K562 (cell line): ENCODE data around the gene SERHL2. TPM values are rescaled to one million over a fixed set of nuclear protein-coding genes. Genes with fewer than 3 reads are reported as not detected.

Experiments used
- BHLHE40 ChIP-seq: IDR thresholded peaks from 2 replicates; pipeline ENCODE4 v1.6.1; 2011; ENCODE audit warnings: low read length, improper control_type of control experiment
- ELF2 ChIP-seq: fragments of 250-450 bp; sonication (Bioruptor Pico); IDR thresholded peaks from 2 replicates; pipeline ENCODE4 v1.5.0; 2021; ENCODE audit warnings: mild to moderate bottlenecking
- FUS ChIP-seq: fragments of 200-400 bp; formaldehyde crosslinking; optimal IDR thresholded peaks from 2 replicates; pipeline ENCODE3; 2017; ENCODE audit warnings: low read depth, low read length
- HNRNPH1 ChIP-seq: fragments of 200-400 bp; formaldehyde crosslinking; optimal IDR thresholded peaks from 2 replicates; pipeline ENCODE3; 2017; ENCODE audit warnings: low read depth, mild to moderate bottlenecking, low read length, moderate library complexity
- KAT7 ChIP-seq: sonication (generic); formaldehyde crosslinking; IDR thresholded peaks from 2 replicates; pipeline ENCODE4 v1.8.0; 2022; ENCODE audit warnings: missing genetic modification reagents, mild to moderate bottlenecking, borderline replicate concordance
- L3MBTL2 ChIP-seq: fragments of 450-650 bp; IDR thresholded peaks from 2 replicates; pipeline ENCODE4 v1.6.1; 2016; ENCODE audit warnings: mild to moderate bottlenecking, moderate library complexity
- MEIS2 ChIP-seq: fragments of 450-650 bp; IDR thresholded peaks from 2 replicates; pipeline ENCODE4 v1.6.1; 2014; ENCODE audit warnings: mild to moderate bottlenecking; ENCODE audit not compliant: partially characterized antibody
- POLR2G ChIP-seq: fragments of 200-400 bp; formaldehyde crosslinking; IDR thresholded peaks from 2 replicates; pipeline ENCODE4 v1.6.1; 2017; ENCODE audit warnings: low read depth, mild to moderate bottlenecking, antibody characterized with exemption, low read length, moderate library complexity
- TBP ChIP-seq: optimal IDR thresholded peaks from 2 replicates; pipeline ENCODE3; 2011; ENCODE audit warnings: low read depth, low read length, improper control_type of control experiment
- TFAP4 ChIP-seq: sonication (generic); formaldehyde crosslinking; IDR thresholded peaks from 2 replicates; pipeline ENCODE4 v1.8.0; 2022; ENCODE audit warnings: missing genetic modification reagents, mild to moderate bottlenecking, moderate library complexity, borderline replicate concordance
- WHSC1 ChIP-seq: IDR thresholded peaks from one replicate; pipeline ENCODE4 v1.6.1; 2012; ENCODE audit warnings: low read length, control low read depth, inconsistent platforms
- ZNF764 ChIP-seq: fragments of 250-450 bp; sonication (Bioruptor Pico); IDR thresholded peaks from 2 replicates; pipeline ENCODE4 v1.4.0; 2020; ENCODE audit warnings: low read depth, mild to moderate bottlenecking, moderate library complexity
- polyA plus RNA-seq, 8 experiments: library from polyadenylated mRNA; depleted of rRNA in 4 of 8; stranded (reverse) in 5 of 8; unstranded in 3 of 8; fragments of >200 nt; fragmentation: Nextera tagmentation in 2 of 8; fragmentation: Illumina TruSeq in 1 of 8; extraction: Ambion mirVana in 2 of 8; extraction: Trizol in 1 of 8; gene quantifications; 2 replicates each; pipeline versions ENCODE4 v1.2.1 to v1.2.3, GENCODE V29; 2011 to 2014; ENCODE audit warnings: inconsistent platforms in 1 of 8, missing spikeins in 1 of 8
- total RNA-seq, 7 experiments: library from RNA; depleted of rRNA in 6 of 7; stranded (reverse); fragments of >200 nt in 6 of 7; fragmentation: Illumina TruSeq in 2 of 7; extraction: Trizol in 2 of 7; gene quantifications; 2 replicates each; pipeline versions ENCODE4 v1.2.1 to v1.2.3, GENCODE V29; 2011 to 2021; ENCODE audit warnings: low replicate concordance in 1 of 7
- TF ChIP-seq, protein P1 (sequence below): sonication (generic); formaldehyde crosslinking; IDR thresholded peaks from 2 replicates; pipeline ENCODE4 v1.8.1; 2023; ENCODE audit warnings: mild to moderate bottlenecking, missing genetic modification reagents
- TF ChIP-seq, protein P2 (sequence below): sonication (generic); formaldehyde crosslinking; IDR thresholded peaks from 2 replicates; pipeline ENCODE4 v1.8.0; 2023; ENCODE audit warnings: mild to moderate bottlenecking, missing genetic modification reagents
- TF ChIP-seq, protein P3 (sequence below): sonication (generic); formaldehyde crosslinking; IDR thresholded peaks from 2 replicates; pipeline ENCODE4 v1.8.0; 2022; ENCODE audit warnings: mild to moderate bottlenecking, missing genetic modification reagents

Gene SERHL2
- total and polyA plus RNA-seq, 9 of the 15 experiments (the other 6 are each of a cell fraction or from before 2014, with no cell fraction given) = 19.9 to 62.6 (median 25.2) TPM

DNA sequence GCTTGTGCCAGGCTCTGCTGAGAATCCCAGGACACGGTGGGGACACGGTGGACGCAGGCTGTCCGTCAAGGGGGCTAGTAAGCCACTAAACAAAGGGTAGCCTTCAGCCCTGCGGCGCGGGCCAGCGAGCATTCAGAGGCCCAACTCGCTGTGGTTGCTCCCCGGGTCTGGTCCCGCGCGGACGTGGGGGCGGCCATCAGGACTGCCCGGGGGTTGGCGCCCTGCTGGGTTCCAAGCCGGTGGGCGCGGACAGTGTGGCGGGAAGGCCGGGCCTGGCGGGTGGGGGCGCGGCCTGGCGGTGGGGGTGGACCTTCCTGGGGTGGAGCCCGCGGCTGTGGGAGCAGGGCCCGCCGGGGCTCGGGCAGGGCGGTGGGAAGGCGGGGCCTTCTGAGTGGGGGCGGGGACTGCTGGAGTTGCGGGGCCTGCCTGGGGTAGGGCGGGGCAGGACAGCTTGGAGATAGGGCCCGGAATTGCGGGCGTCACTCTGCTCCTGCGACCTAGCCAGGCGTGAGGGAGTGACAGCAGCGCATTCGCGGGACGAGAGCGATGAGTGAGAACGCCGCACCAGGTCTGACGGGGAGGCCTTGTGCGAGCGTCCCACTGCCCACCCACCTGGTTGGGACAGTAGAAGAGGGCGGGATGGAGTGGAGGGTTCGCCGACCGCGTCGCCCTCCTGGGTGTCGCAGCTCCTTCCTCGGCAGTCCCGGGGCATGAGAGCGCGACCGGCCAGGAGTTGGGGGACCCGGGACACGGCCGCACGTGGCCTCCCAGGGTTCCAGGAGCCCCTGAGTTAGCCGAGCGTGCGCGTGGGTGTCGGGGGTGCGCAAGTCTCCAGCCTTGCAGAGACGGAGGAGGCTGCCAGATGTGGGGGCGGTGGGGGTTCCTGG, at the start of gene SERHL2 (continued):
- TF ChIP-seq, protein P1, sequence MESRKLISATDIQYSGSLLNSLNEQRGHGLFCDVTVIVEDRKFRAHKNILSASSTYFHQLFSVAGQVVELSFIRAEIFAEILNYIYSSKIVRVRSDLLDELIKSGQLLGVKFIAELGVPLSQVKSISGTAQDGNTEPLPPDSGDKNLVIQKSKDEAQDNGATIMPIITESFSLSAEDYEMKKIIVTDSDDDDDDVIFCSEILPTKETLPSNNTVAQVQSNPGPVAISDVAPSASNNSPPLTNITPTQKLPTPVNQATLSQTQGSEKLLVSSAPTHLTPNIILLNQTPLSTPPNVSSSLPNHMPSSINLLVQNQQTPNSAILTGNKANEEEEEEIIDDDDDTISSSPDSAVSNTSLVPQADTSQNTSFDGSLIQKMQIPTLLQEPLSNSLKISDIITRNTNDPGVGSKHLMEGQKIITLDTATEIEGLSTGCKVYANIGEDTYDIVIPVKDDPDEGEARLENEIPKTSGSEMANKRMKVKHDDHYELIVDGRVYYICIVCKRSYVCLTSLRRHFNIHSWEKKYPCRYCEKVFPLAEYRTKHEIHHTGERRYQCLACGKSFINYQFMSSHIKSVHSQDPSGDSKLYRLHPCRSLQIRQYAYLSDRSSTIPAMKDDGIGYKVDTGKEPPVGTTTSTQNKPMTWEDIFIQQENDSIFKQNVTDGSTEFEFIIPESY (CRISPR knock-in tag) = 0 out of 2 replicates have a peak, but pooled peaks have one; percentile 21
- no peak for TF ChIP-seq FUS
- TF ChIP-seq WHSC1 = no peak
- TF ChIP-seq MEIS2 = peak; percentile 72
- peak; percentile 51 for TF ChIP-seq BHLHE40
- TF ChIP-seq, protein P2, sequence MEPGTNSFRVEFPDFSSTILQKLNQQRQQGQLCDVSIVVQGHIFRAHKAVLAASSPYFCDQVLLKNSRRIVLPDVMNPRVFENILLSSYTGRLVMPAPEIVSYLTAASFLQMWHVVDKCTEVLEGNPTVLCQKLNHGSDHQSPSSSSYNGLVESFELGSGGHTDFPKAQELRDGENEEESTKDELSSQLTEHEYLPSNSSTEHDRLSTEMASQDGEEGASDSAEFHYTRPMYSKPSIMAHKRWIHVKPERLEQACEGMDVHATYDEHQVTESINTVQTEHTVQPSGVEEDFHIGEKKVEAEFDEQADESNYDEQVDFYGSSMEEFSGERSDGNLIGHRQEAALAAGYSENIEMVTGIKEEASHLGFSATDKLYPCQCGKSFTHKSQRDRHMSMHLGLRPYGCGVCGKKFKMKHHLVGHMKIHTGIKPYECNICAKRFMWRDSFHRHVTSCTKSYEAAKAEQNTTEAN = no peak
- TF ChIP-seq ZNF764 (CRISPR knock-in tag) = no peak
- TF ChIP-seq, protein P3, sequence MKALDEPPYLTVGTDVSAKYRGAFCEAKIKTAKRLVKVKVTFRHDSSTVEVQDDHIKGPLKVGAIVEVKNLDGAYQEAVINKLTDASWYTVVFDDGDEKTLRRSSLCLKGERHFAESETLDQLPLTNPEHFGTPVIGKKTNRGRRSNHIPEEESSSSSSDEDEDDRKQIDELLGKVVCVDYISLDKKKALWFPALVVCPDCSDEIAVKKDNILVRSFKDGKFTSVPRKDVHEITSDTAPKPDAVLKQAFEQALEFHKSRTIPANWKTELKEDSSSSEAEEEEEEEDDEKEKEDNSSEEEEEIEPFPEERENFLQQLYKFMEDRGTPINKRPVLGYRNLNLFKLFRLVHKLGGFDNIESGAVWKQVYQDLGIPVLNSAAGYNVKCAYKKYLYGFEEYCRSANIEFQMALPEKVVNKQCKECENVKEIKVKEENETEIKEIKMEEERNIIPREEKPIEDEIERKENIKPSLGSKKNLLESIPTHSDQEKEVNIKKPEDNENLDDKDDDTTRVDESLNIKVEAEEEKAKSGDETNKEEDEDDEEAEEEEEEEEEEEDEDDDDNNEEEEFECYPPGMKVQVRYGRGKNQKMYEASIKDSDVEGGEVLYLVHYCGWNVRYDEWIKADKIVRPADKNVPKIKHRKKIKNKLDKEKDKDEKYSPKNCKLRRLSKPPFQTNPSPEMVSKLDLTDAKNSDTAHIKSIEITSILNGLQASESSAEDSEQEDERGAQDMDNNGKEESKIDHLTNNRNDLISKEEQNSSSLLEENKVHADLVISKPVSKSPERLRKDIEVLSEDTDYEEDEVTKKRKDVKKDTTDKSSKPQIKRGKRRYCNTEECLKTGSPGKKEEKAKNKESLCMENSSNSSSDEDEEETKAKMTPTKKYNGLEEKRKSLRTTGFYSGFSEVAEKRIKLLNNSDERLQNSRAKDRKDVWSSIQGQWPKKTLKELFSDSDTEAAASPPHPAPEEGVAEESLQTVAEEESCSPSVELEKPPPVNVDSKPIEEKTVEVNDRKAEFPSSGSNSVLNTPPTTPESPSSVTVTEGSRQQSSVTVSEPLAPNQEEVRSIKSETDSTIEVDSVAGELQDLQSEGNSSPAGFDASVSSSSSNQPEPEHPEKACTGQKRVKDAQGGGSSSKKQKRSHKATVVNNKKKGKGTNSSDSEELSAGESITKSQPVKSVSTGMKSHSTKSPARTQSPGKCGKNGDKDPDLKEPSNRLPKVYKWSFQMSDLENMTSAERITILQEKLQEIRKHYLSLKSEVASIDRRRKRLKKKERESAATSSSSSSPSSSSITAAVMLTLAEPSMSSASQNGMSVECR (CRISPR knock-in tag) = peak; percentile 54; the same call in 1 of the 2 replicates
- TF ChIP-seq TBP = peak; percentile 88
- peak; percentile 68 for TF ChIP-seq L3MBTL2
- no peak for TF ChIP-seq HNRNPH1
- peak; percentile 93 for TF ChIP-seq POLR2G
- TF ChIP-seq KAT7 (CRISPR knock-in tag) = 0 out of 2 replicates have a peak, but pooled peaks have one; percentile 40
- no peak for TF ChIP-seq ELF2 (CRISPR knock-in tag)
- TF ChIP-seq TFAP4 (CRISPR knock-in tag) = peak; percentile 63
